ENCODE results near the gene BCR. TPM values are rescaled to one million over a fixed set of nuclear protein-coding genes. Genes with fewer than 3 reads are reported as not detected.

BCR gene
- total and polyA plus RNA-seq, 10 donors, result 15.2 to 64.8 (median 50.7) TPM

DNA sequence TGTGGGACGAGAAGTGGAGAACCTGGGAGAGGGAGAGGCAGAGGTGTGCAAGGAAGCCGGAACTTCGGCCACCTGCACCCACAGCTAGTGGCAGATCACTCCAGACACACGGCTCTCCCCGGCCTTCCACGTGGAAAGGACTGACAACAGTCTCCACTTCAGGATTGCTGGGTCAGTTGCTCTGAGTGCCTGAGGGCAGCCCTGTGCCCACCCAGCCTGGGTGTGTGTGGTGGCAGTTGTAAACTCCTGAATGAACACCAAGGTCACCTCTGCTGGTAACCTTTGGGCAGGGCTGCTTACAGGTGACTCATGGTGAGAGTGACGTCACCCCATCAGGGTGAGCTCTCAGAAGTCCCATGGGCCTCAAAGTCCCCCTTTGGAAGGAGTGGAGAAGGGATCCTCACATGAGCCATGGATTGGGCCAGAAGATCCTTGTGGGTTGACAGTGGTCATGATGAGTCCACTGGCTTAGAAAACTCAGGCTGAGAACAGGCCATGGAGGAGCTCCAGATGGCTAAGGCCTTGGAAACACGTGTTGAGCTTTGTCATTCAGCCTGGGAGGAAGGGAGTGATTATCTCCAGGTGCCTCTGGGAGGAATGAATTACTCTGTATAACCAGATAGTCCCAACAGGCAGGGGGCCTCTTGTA, 71.3 kb downstream of the BCR start:
- Histone ChIP-seq H3K36me3 (peaks cover 0 to 36% (median 26%) of the 10 kb centered on the region in 6 donors), H3K9me3 (no peaks in the 10 kb centered on the region), H3K4me3 (no peak overlapping the region), H3K27me3 (replicated peaks in 1 of 7) (no peaks in the 10 kb centered on the region), H3K27ac (peak overlapping the region in 1 of 8 donors; percentile 4), H3K4me1 (peaks cover 0 to 74% (median 33%) of the 10 kb centered on the region in 6 donors)
- WGBS, 5 donors, result 81 to 88% (median 85%) methylated on average over 6 to 8 of the region's 8 CpGs
- TF ChIP-seq, protein P1, sequence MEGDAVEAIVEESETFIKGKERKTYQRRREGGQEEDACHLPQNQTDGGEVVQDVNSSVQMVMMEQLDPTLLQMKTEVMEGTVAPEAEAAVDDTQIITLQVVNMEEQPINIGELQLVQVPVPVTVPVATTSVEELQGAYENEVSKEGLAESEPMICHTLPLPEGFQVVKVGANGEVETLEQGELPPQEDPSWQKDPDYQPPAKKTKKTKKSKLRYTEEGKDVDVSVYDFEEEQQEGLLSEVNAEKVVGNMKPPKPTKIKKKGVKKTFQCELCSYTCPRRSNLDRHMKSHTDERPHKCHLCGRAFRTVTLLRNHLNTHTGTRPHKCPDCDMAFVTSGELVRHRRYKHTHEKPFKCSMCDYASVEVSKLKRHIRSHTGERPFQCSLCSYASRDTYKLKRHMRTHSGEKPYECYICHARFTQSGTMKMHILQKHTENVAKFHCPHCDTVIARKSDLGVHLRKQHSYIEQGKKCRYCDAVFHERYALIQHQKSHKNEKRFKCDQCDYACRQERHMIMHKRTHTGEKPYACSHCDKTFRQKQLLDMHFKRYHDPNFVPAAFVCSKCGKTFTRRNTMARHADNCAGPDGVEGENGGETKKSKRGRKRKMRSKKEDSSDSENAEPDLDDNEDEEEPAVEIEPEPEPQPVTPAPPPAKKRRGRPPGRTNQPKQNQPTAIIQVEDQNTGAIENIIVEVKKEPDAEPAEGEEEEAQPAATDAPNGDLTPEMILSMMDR (IDR thresholded peaks at IDR 0.05 in 8 of 11, conservative IDR thresholded peaks at IDR 0.05 in 3 of 11), result no peak
- TF ChIP-seq POLR2AphosphoS5 (IDR thresholded peaks at IDR 0.05) (no peak), POLR2A (IDR thresholded peaks at IDR 0.05) (no peak)
- DNase-seq, result no peak
- intact Hi-C loops (cut with DNase I; ENCODE audit: low total_unique reads), result no loop called here

DNA sequence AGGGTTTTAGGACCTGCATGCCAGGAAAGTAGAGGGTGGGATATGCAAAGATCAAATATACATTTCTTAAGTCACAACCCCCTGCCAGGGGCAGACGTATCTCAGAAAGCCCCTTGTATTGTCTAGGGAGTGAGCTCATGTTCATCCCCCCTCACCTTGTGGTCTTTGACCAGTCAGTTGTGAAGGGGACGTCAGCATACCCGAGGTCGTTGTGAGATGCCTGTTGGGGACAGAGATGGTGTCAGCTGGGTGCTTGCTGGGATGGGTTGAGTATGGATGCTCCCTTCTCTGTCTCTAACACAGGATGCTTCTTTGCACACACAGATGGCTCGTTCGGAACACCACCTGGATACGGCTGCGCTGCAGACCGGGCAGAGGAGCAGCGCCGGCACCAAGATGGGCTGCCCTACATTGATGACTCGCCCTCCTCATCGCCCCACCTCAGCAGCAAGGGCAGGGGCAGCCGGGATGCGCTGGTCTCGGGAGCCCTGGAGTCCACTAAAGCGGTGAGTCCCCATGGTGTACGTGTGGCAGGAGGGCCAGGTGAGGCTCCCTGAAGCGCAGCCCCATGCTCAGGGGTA, 73.3 kb downstream of the BCR start:
- Histone ChIP-seq H3K27ac (no peak overlapping the region), H3K27me3 (replicated peaks in 1 of 7) (no peaks in the 10 kb centered on the region), H3K4me1 (peaks cover 0 to 72% (median 28%) of the 10 kb centered on the region in 6 donors), H3K4me3 (no peak overlapping the region), H3K36me3 (peaks cover 0 to 56% (median 32%) of the 10 kb centered on the region in 6 donors), H3K9me3 (no peaks in the 10 kb centered on the region)
- TF ChIP-seq, protein P1 (IDR thresholded peaks at IDR 0.05 in 8 of 11, conservative IDR thresholded peaks at IDR 0.05 in 3 of 11), result no peak
- TF ChIP-seq POLR2A (IDR thresholded peaks at IDR 0.05) (no peak), POLR2AphosphoS5 (IDR thresholded peaks at IDR 0.05) (no peak)
- intact Hi-C loops (cut with DNase I; ENCODE audit: low total_unique reads), result no loop called here
- 91 to 94% (median 92%) methylated on average over 14 to 19 of the region's 19 CpGs for WGBS, 5 donors
- no peak for DNase-seq

DNA sequence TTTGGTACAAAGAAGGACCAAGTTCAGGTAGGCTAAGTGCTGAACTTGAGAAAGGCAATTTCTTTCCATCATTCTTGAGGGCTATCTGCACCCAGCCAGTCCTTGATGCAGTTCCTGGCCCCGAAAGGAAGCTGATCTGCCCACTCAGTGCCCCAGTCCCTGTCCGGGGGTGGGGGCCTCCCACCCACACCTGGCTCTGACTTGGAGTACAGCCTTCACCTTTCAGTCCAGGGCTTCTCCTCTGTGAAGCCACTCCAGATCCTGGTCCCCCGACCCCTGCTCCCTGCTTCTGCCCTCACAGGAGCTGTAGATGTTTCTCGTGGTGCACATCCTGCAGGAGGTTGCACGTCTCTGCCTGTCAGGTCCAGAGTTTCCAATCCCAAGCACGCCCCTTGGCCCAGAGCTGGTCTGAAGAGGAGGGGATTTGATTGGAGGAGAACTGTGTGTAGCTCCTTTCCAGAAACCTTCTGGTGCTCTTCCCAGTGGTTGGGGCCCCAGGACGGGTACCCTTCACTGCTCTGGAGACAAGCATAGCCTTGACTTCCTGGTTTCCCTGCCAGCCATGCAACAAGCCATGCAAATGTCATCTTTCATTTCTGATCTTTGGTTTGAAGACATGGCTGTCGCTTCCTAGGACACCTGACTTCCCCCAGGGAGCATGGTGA, 75.3 kb downstream of the BCR start:
- WGBS, 5 donors, result 77 to 88% (median 84%) methylated on average over 7 to 8 of the region's 8 CpGs
- Histone ChIP-seq H3K27ac (peak overlapping the region in 1 of 8 donors; percentile 53), H3K4me1 (peaks cover 0 to 52% (median 20%) of the 10 kb centered on the region in 6 donors), H3K4me3 (no peak overlapping the region), H3K9me3 (no peaks in the 10 kb centered on the region), H3K36me3 (peaks cover 0 to 75% (median 33%) of the 10 kb centered on the region in 6 donors), H3K27me3 (replicated peaks in 1 of 7) (no peaks in the 10 kb centered on the region)
- TF ChIP-seq, protein P1 (IDR thresholded peaks at IDR 0.05 in 8 of 11, conservative IDR thresholded peaks at IDR 0.05 in 3 of 11), result no peak
- TF ChIP-seq POLR2AphosphoS5 (IDR thresholded peaks at IDR 0.05), result no peak
- no peak for TF ChIP-seq POLR2A (IDR thresholded peaks at IDR 0.05)
- intact Hi-C loops (cut with DNase I; ENCODE audit: low total_unique reads), result no loop called here
- no peak for DNase-seq
